GM23248 (cell line): ENCODE measurements around the gene ERO1A.

Source experiments
- EZH2 ChIP-seq: fragments of 200-600 bp; sonication (generic); IDR thresholded peaks from 2 replicates; pipeline ENCODE4 v1.6.1; 2018; ENCODE audit warnings: antibody characterized with exemption, mild to moderate bottlenecking; ENCODE audit not compliant: insufficient read depth, poor library complexity, severe bottlenecking
- EZH2phosphoT487 ChIP-seq: fragments of 200-600 bp; sonication (generic); IDR thresholded peaks from 2 replicates; pipeline ENCODE4 v1.6.1; 2018; ENCODE audit warnings: antibody characterized with exemption, moderate library complexity, mild to moderate bottlenecking, low read depth; ENCODE audit not compliant: insufficient read depth

GRCh38 chr14:52661314-52661713 is 34.0 kb downstream of the ERO1A start:
- no peak for TF ChIP-seq EZH2phosphoT487
- TF ChIP-seq EZH2, result no peak
